ENCODE measurements around the gene DDX20.
"Not testable (repeated sequence)": the region's sequence is repeated elsewhere in the genome, so short reads cannot be mapped to it uniquely, and the experiment has no call there.

Gene DDX20

GRCh38 chr1:111733183-111733991 lies 22.3 kb upstream of the DDX20 start:
- peak; percentile 95 for DNase-seq (ENCODE audit: low read depth)

GRCh38 chr1:111733992-111734341 lies 21.7 kb upstream of the DDX20 start:
- DNase-seq (ENCODE audit: low read depth): no peak

GRCh38 chr1:111734426-111734825 lies 21.3 kb upstream of the DDX20 start:
- no peak for DNase-seq (ENCODE audit: low read depth)

- DNase-seq (ENCODE audit: low read depth): no peak
Observed at GRCh38 chr1:111734856-111735255, 20.8 kb upstream of the DDX20 start.

- DNase-seq (ENCODE audit: low read depth): no peak
Observed at GRCh38 chr1:111735321-111735720, 20.4 kb upstream of the DDX20 start.

- DNase-seq (ENCODE audit: low read depth): no peak
Observed at GRCh38 chr1:111735858-111736544, 19.7 kb upstream of the DDX20 start.

GRCh38 chr1:111736548-111737215 lies 19.0 kb upstream of the DDX20 start:
- no peak for DNase-seq (ENCODE audit: low read depth)

- no peak for DNase-seq (ENCODE audit: low read depth)
Observed at GRCh38 chr1:111737216-111738132, 18.2 kb upstream of the DDX20 start.

- DNase-seq (ENCODE audit: low read depth): no peak
Observed at GRCh38 chr1:111738133-111738435, 17.6 kb upstream of the DDX20 start.

- DNase-seq (ENCODE audit: low read depth): peak; percentile 48
Observed at GRCh38 chr1:111738436-111739193, 17.1 kb upstream of the DDX20 start.

- peak; percentile 81 for DNase-seq (ENCODE audit: low read depth)
Observed at GRCh38 chr1:111739194-111739924, 16.3 kb upstream of the DDX20 start, which contains the start of gene INKA2. Gene INKA2 (minus strand): TSS chr1:111739395. CDS start chr1:111739242, 153 bp downstream.

- no peak for DNase-seq (ENCODE audit: low read depth)
Observed at GRCh38 chr1:111739925-111740765, 15.6 kb upstream of the DDX20 start.

GRCh38 chr1:111742292-111742691 lies 13.4 kb upstream of the DDX20 start:
- not testable (repeated sequence) for DNase-seq (ENCODE audit: low read depth)

- no peak for DNase-seq (ENCODE audit: low read depth)
Observed at GRCh38 chr1:111742938-111743549, 12.7 kb upstream of the DDX20 start.

GRCh38 chr1:111743679-111744101 lies 12.0 kb upstream of the DDX20 start:
- no peak for DNase-seq (ENCODE audit: low read depth)

GRCh38 chr1:111745675-111746613 lies 9.8 kb upstream of the DDX20 start:
- DNase-seq (ENCODE audit: low read depth): no peak

GRCh38 chr1:111746614-111746999 lies 9.1 kb upstream of the DDX20 start:
- DNase-seq (ENCODE audit: low read depth): no peak

GRCh38 chr1:111747282-111747734 lies 8.4 kb upstream of the DDX20 start:
- peak; percentile 54 for DNase-seq (ENCODE audit: low read depth)
